GM19035 (cell line): ENCODE results near the gene LSR.
A peak's percentile ranks its signal among the peaks of the same experiment; 100 is the strongest.

Source experiments
- ATAC-seq: cut with Tn5 transposase; IDR thresholded peaks from one replicate; pipeline ENCODE4 v1.9.1; 2021; ENCODE audit not compliant: unreplicated experiment

LSR gene

DNA sequence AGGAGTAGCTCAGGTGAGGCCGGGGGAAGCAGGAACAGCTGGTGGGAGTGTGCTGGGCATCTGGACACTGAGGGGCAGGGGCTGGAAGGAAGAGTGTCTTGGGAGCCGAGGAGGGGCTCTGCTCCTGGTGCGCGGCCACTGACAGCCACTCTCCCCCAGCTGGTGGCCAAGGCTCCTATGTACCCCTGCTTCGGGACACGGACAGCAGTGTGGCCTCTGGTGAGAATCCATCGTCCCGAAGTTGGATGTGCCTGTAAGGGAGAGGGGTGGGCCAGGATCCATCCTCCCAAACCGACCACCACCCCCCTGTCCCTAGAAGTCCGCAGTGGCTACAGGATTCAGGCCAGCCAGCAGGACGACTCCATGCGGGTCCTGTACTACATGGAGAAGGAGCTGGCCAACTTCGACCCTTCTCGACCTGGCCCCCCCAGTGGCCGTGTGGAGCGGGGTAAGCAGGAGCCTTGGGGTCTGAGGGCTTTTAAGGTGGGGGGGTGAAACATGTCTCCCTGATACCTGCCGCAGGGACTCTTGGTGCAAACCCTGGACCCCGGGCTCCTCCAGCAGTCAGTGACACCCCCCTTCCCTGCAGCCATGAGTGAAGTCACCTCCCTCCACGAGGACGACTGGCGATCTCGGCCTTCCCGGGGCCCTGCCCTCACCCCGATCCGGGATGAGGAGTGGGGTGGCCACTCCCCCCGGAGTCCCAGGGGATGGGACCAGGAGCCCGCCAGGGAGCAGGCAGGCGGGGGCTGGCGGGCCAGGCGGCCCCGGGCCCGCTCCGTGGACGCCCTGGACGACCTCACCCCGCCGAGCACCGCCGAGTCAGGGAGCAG is 17.9 kb downstream of the LSR start:
- ATAC-seq, result no peak

DNA sequence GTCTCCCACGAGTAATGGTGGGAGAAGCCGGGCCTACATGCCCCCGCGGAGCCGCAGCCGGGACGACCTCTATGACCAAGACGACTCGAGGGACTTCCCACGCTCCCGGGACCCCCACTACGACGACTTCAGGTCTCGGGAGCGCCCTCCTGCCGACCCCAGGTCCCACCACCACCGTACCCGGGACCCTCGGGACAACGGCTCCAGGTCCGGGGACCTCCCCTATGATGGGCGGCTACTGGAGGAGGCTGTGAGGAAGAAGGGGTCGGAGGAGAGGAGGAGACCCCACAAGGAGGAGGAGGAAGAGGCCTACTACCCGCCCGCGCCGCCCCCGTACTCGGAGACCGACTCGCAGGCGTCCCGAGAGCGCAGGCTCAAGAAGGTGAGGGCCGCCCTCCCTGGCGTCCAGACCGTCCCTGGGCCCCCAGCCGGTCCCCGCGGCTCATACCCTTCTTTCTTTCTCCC is 18.6 kb downstream of the LSR start:
- no peak for ATAC-seq

DNA sequence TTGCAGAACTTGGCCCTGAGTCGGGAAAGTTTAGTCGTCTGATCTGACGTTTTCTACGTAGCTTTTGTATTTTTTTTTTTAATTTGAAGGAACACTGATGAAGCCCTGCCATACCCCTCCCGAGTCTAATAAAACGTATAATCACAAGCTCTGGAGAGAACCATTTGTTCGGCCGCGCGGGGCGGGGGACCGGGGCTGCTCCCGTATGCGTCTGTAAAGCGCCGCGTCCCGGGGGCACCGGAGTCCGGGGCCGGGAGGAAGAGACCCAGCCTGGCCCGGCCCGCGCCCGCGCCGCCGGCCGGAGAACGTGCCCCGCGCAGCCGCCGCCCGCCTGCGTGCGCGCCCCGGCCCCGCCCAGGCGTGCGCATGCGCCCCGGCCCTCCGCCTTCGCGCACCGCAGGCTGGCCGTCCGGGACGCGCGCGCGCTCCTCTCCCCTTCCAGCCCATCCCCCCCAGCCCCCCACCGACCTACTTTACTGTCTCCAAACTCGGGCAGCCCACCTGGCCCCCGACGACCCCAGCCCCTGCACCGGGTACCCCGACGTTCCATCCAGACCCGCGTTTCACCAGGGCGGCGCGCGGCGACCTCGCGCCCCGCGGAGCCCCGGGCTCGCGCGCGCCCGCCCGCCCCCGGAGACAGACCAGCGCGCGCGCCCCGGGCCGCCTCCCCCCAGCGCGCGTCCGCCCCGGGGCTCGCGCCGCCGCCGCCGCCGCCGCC is 19.2 kb downstream of the LSR start:
- ATAC-seq, result peak; percentile 48

DNA sequence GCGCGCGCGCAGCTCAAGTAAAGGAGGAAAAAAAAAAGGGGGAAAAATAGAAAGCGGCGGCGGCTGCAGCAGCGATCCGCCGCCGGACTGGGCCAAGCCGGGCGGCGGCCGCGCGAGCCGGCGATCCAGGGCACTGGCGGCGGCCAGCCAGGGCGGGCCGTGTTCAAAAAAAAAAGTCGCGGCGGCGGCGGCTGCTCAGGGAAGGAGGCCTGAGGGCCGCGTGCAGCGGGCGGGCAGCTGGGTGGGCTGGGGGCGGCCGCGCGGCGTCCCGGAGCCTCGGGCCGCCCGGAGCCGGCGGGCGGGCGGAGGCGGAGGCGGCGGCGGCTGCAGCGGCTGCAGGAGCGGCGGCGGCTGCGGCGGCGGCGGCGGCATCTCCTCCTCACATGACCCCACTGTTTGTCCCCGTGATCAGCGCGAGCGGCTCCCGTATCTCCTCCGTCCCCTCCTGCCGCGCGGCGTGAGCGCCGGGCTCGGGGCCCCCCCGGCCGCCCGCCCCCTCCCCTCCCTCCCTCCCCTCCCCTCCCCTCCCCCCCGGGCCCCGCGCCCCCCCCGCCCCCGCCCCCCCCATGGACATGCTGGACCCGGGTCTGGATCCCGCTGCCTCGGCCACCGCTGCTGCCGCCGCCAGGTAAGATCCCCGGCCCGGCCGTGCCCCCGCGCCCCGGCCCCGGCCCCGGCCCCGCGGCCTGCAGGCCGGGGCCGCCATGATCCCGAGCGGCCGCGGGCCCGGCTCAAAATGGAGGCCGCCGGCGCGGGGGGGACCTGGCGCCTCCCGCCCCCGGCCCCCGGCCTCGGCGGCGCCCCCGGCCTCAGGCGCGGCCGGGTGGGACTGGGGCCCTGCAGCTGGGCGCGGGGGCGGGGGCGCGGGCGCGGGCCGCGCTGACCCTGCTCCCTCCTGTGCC is 20.0 kb downstream of the LSR start, which contains the start of gene USF2:
USF2 (plus strand) TSS at position 427 of the 902 bp plus-strand sequence; CDS start at position 567, 140 bp downstream.
- ATAC-seq, result peak; percentile 22

DNA sequence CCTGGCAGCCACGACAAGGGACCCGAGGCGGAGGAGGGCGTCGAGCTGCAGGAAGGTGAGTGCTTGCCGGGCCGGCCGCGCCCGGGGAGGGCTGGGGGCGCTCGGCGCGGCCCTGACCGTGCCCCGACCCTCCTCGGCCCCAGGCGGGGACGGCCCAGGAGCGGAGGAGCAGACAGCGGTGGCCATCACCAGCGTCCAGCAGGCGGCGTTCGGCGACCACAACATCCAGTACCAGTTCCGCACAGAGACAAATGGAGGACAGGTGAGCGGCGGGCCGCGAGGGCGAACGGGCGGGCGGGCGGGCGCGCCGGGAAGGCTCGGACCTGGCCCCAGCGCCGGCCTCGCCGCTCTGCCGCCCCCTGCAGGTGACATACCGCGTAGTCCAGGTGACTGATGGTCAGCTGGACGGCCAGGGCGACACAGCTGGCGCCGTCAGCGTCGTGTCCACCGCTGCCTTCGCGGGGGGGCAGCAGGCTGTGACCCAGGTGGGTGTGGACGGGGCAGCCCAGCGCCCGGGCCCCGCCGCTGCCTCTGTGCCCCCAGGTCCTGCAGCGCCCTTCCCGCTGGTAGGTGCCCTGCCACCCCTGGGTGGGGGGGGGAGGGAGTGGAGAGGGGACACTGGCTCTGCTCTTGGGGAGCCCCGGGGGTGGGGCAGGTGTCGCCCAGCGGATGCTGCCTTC is 20.8 kb downstream of the LSR start:
- peak; percentile 58 for ATAC-seq

DNA sequence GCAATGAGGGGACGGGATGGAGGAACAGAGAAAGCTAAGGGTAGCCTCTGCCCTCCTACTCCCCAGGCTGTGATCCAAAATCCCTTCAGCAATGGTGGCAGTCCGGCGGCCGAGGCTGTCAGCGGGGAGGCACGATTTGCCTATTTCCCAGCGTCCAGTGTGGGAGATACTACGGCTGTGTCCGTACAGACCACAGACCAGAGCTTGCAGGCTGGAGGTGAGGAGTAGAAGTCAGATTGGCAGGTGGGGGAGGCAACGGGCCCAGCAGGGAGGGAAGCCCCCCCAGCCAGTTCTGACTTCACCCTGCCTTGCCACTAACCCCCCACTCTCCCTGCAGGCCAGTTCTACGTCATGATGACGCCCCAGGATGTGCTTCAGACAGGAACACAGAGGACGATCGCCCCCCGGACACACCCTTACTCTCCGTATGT is 21.6 kb downstream of the LSR start:
- ATAC-seq, result no peak

DNA sequence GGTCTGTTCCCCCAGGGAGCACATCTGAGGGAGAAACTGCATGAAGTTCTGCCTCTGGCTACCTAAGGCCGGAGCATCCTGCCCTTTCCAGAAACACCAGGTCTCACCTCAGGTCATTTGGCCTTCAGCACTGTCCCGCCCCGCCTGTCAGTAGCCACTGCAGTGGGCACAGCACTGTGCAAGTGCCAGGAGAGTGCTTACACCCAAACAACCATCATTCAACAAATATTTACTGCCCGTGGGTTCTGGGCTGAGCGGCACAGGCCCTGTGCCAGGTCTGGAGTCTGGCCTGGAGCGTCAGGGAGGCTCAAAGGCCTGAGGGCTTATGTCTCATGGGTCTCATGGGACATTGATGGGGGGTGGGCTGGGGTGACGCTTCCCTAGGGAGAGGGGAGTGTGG is 22.7 kb downstream of the LSR start:
- ATAC-seq, result no peak

DNA sequence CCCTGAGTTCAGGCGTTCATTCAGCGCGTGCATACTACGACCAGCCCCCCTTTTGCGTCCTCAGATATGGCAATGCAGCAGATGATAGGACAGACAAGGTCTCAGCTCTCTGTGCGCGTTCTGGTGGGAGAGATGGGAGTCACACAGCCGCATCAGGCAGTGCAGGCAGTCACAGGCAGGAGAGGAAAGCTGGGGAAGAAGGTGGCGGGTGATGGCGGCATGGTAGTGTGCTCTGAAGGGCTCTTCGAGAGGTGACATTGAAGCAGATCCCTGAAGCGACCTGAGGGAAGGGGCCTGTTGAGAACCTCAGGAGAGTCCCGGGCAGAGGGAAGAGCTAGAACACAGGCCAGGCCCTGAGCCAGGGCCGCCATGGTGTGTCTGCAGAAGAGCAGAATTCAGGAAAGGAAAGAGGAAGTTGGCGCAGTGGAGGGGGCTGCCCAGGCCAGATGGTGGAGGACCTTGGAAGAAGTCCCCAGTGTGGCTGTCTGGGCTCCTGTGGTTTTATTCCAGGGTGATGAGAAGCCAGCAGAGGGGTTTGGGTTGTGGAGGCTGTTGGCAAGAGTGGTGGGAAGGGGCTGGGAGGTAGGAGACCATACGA is 23.4 kb downstream of the LSR start:
- no peak for ATAC-seq

DNA sequence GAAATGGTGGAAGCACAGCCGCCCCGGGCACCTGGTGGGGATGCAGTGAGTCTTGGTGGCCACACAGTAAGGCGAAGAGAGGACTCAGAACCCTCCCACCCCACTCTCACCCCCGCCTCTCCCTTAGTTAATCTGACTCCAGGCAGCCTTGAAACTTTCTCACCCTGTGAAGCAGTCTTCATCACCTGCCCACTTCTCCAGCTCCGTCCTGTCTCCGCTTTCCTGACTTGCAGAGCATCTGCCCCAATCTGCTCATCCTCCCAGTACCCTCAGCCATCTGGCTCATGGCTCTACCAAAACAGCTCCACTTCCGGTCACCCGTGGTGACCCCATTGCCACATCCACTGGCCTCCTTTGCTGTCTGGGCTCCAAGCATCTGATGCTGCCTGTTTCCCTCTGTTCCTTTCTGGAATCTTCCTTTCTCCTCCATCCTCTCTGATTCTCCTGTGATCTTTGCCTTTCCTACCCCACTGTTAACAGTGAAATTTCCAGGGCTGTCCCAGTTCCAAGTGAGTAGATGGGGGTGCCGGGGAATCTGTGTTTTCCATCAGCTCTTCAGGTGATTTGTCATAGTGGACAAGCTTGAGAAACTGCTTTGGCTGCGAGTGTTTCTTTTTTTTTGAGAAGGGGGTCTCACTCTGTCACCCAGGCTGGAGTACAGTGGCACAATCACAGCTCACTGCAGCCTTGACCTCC is 24.3 kb downstream of the LSR start:
- ATAC-seq, result no peak

DNA sequence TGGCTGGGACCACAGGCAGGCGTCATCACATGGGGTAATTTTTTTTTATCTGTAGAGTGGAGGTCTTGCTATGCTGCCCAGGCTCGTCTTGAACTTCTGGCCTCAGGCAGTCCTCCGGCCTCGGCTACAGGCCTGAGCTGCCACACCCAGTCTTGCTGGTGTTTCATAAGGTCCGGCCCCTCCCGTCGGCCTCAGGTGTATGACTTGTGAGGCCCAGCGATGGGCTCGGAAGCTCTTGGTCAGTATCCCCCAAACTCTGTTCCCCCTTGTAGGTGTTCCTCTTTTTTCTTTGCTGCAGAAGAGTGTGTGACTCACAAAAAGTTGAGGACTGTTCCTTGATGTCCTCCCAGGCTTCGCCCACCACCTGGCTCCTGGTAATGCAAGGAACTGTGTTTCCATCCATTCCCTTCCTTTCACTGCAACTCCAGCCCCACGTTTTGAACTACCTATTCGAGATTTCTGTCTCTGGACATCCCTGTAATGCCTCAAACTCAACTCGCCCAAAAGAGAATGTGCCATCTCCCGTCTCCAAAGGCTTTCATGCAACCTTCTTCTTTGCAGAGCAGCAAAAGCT is 25.0 kb downstream of the LSR start:
- ATAC-seq, result no peak

DNA sequence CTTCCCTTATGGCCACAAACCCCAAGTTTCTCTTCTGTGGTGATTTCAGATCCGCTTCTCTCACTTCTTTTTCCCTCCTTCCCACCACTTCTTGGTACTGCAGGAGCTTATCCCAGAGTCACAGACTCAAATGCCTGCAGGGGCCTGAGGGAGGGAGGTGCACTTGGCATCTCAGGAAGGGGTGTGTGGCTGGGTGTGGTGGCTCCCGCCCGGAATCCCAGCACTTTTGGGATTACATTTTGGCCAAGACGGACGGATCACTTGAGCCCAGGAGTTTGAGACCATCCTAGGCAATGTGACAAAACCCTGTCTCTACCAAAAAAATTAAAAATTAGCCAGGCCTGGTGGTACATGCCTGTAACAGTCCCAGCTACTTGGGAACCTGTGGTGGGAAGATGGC is 25.5 kb downstream of the LSR start:
- ATAC-seq, result no peak

DNA sequence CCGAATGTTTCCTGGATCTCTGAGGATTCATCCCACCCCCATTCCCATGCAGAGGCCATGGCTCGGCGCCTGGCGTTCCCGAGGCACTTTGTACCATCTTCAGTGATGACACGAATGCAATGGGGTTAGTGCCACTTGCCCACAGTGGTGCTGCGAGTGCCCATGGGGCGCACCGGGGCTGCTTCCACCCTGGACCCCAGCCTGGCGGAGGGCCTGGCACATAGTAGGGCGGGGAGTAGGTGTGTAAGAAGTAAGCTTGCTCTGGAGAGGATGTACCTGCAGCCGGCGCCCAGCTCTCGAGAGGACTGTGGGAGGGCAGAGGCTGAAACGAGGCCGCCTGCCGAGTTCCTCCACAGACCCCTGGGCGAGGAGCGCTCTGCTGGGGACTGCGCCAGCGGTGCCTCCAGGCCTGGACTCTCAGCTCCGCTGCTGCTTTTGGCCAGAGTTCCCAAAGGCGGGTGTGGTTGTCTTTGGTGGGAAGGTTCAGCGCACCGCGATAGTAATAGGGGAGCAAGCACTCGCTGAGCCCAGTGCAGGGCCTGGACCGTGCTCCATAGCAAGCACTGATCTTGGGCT is 28.0 kb downstream of the LSR start:
- no peak for ATAC-seq

DNA sequence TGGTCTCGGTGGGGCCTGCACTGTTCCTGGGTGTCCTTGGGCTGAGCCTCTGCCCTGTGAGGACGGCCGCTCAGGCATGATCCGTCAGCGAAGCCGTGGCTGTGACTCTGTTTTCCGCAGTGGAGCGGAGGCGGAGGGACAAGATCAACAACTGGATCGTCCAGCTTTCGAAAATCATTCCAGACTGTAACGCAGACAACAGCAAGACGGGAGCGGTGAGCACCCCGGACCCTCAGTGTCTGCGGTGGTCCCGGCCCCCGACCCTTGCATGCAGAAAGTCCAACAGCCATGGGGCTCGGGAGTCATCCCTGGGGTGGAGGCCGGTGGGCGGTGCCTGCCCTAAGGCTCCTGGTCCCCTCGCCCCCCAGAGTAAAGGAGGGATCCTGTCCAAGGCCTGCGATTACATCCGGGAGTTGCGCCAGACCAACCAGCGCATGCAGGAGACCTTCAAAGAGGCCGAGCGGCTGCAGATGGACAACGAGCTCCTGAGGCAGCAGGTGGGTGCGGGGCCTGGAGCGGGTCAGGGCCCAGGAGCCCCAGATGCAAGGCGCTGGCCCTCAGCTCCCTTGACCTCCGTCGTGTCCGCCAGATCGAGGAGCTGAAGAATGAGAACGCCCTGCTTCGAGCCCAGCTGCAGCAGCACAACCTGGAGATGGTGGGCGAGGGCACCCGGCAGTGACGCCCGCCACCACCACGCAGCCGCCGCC is 29.9 kb downstream of the LSR start:
- no peak for ATAC-seq

DNA sequence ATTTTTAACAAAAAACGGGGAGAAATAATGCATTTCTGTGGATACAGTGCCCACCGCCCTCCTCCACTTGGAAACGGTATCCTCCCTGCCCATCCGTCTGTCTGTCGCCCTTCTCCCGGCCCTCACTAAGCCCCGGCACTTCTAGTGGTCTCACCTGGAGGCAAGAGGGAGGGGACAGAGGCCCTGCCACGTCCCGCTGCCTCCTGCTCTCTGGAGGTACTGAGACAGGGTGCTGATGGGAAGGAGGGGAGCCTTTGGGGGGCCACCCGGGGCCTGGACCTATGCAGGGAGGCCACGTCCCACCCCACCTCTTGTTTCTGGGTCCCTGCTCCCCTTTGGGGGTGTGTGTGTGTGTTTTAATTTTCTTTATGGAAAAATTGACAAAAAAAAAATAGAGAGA is 30.6 kb downstream of the LSR start:
- no peak for ATAC-seq

DNA sequence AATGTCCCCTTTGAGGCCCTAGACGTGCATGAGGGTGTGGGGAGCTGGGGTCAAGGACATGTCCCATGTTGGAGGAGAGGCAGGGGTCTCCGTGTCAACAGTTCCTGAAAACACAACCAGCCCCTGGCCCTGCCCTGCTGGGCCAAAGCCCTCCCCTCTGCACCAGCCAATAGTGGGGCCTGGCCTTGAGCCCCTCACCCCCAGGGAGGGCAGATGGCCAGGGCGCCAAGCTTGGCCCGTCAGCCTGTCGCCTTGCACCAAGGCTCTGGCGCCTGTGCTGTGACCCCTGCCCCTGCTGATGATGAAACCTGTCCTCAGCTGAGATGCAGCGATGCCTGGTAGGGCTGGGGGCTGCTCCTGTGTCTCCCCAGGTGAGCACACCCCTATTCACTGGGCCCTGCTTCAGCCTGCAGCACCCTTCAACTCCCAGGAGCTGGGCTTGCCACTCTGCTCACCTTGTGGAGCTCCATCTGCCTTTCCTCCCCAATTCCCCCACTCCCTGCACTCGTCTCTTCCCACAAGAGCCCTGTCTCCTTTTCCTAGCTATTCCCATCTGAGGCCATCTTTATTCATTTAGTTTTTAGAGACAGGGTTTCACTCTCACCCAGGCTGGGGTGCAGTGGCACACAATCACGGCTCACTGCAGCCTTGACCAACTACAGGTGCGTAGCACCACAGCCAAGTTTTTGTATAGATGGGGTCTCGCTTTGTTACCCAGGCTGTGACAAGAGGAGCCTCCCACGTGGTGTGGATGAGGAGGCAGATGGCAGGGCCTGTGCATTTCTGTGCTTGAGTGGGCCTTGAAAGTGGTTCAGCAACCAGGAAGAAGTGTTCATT is 31.4 kb downstream of the LSR start:
- ATAC-seq, result no peak

DNA sequence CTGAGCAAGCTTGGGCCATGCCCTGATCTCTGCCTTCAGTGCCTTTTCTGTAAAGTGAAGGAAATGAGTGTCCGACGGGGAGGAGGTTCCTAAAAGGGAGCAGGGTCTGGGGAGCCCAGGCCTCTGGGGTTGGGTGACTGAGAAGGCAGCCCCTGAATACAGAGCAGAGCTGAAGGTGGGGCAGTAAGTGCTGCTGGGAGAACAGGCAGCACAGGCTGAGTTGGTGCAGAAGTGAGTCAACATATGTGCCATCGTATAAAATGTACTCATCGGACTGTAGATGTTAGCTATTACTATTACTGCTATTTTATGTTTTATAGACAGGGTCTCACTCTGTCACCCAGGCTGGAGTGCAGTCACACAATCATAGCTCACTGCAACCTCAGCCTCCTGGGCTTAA is 32.5 kb downstream of the LSR start:
- ATAC-seq, result no peak
